SK-N-SH (cell line): ENCODE data around the gene PROSER1. TPM values are rescaled to one million over a fixed set of nuclear protein-coding genes. Genes with fewer than 3 reads are reported as not detected.

Experiments
- CTCF ChIA-PET: fragments of 300-600, 350-600 bp; formaldehyde crosslinking; extraction: SDS; loops from one replicate; lab custom pipeline; 2021; lab: Yijun Ruan, JAX
- POLR2A ChIA-PET: fragments of 350-600 bp; sonication (Branson Sonifier 250); formaldehyde crosslinking; extraction: SDS; loops from one replicate; lab custom pipeline; 2020; ENCODE audit warnings: antibody characterized with exemption, inconsistent platforms; lab: Yijun Ruan, JAX
- DNase-seq: peaks from one replicate; pipeline ENCODE4 v3.0.0; 2012
- H2AFZ ChIP-seq: fragments of 200-600 bp; sonication (generic); 2 replicates; pipeline ENCODE4 v1.8.1; 2016; ENCODE audit warnings: antibody characterized with exemption, mild to moderate bottlenecking, low read depth
- H3F3A ChIP-seq: fragments of 200-600 bp; sonication (generic); replicated peaks from 2 replicates; pipeline ENCODE3; 2016; ENCODE audit warnings: antibody characterized with exemption, mild to moderate bottlenecking; ENCODE audit not compliant: insufficient read depth
- H3K27ac ChIP-seq, 2 experiments: fragments of 200-500 bp in 1 of 2; fragments of 200-600 bp in 1 of 2; sonication (Bioruptor generic) in 1 of 2; sonication (generic), shearing (Covaris generic) in 1 of 2; 2 replicates each; pipeline versions ENCODE4 v1.5.1 to v1.6.1; 2014 to 2016; ENCODE audit warnings: low read depth in 2 of 2, inconsistent platforms in 1 of 2, low read length in 1 of 2, mild to moderate bottlenecking in 1 of 2, mixed read lengths in 1 of 2
- H3K27me3 ChIP-seq: fragments of 200-600 bp; sonication (generic), shearing (Covaris generic); 2 replicates; pipeline ENCODE4 v1.6.1; 2016; ENCODE audit warnings: mixed run types; ENCODE audit not compliant: insufficient read depth
- H3K36me3 ChIP-seq, 2 experiments: fragments of 200-500 bp in 1 of 2; fragments of 200-600 bp in 1 of 2; sonication (Bioruptor generic) in 1 of 2; sonication (generic) in 1 of 2; replicated peaks in 1 of 2; 2 replicates each; pipeline versions ENCODE3 to v1.5.1; 2014 to 2016; ENCODE audit warnings: low read length in 1 of 2, mild to moderate bottlenecking in 1 of 2; ENCODE audit not compliant: insufficient read depth in 2 of 2, control insufficient read depth in 1 of 2
- H3K4me1 ChIP-seq, 2 experiments: fragments of 200-500 bp in 1 of 2; fragments of 200-600 bp in 1 of 2; sonication (Bioruptor generic) in 1 of 2; sonication (generic), shearing (Covaris generic) in 1 of 2; 2 replicates each; pipeline versions ENCODE4 v1.5.1 to v1.6.1; 2014 to 2016; ENCODE audit warnings: low read depth in 1 of 2, low read length in 1 of 2, mixed run types in 1 of 2; ENCODE audit not compliant: insufficient read depth in 2 of 2, control insufficient read depth in 1 of 2
- H3K4me2 ChIP-seq: fragments of 200-600 bp; sonication (generic), shearing (Covaris generic); 2 replicates; pipeline ENCODE4 v1.6.1; 2017; ENCODE audit warnings: mixed run types
- H3K4me3 ChIP-seq, 2 experiments: fragments of 200-500 bp in 1 of 2; fragments of 200-600 bp in 1 of 2; sonication (Bioruptor generic) in 1 of 2; sonication (generic), shearing (Covaris generic) in 1 of 2; 2 replicates each; pipeline versions ENCODE4 v1.5.1 to v1.8.1; 2014 to 2016; ENCODE audit warnings: low read depth in 2 of 2, inconsistent platforms in 1 of 2, low read length in 1 of 2, mild to moderate bottlenecking in 1 of 2, mixed read lengths in 1 of 2, moderate library complexity in 1 of 2
- H3K79me2 ChIP-seq: fragments of 200-600 bp; sonication (generic); 2 replicates; pipeline ENCODE4 v1.8.1; 2017; ENCODE audit warnings: mild to moderate bottlenecking; ENCODE audit not compliant: insufficient read depth
- H3K9ac ChIP-seq: fragments of 200-600 bp; sonication (generic); 2 replicates; pipeline ENCODE4 v1.6.1; 2017; ENCODE audit warnings: mixed run types
- H3K9me2 ChIP-seq: fragments of 200-600 bp; sonication (generic); 2 replicates; pipeline ENCODE4 v1.6.1; 2017; ENCODE audit warnings: mixed run types
- H3K9me3 ChIP-seq: fragments of 200-600 bp; sonication (generic); 2 replicates; pipeline ENCODE4 v1.6.1; 2017; ENCODE audit warnings: mixed run types, mild to moderate bottlenecking, moderate library complexity
- H4K20me1 ChIP-seq: fragments of 200-600 bp; sonication (generic); 2 replicates; pipeline ENCODE4 v1.6.1; 2017; ENCODE audit warnings: mild to moderate bottlenecking, mixed run types; ENCODE audit not compliant: insufficient read depth
- CHD2 ChIP-seq: fragments of 150-350 bp; IDR thresholded peaks from 2 replicates; pipeline ENCODE4 v1.6.1; 2018; ENCODE audit warnings: low read length; ENCODE audit not compliant: partially characterized antibody
- EP300 ChIP-seq, 2 experiments: IDR thresholded peaks; 2 replicates each; pipeline versions ENCODE4 v1.4.0 to v1.6.1; 2012; ENCODE audit warnings: borderline replicate concordance in 1 of 2, low read depth in 1 of 2, low read length in 1 of 2
- EZH2phosphoT487 ChIP-seq: fragments of 200-600 bp; sonication (generic); IDR thresholded peaks from 2 replicates; pipeline ENCODE4 v1.6.1; 2017; ENCODE audit warnings: low read depth, mixed run types, mild to moderate bottlenecking, antibody characterized with exemption, moderate library complexity, borderline replicate concordance
- FOSL2 ChIP-seq: IDR thresholded peaks from 2 replicates; pipeline ENCODE4 v1.4.0; 2012; ENCODE audit warnings: low read depth, mild to moderate bottlenecking, moderate library complexity, borderline replicate concordance
- GABPA ChIP-seq: IDR thresholded peaks from 2 replicates; pipeline ENCODE4 v1.4.0; 2012; ENCODE audit warnings: low read depth, mild to moderate bottlenecking
- IRF3 ChIP-seq: fragments of 150-350 bp; IDR thresholded peaks from 2 replicates; pipeline ENCODE4 v1.6.1; 2016; ENCODE audit warnings: mild to moderate bottlenecking, low read depth, low read length
- MXI1 ChIP-seq: IDR thresholded peaks from 2 replicates; pipeline ENCODE4 v1.6.1; 2012; ENCODE audit warnings: mild to moderate bottlenecking, low read depth, low read length, improper control_type of control experiment
- NRF1 ChIP-seq: IDR thresholded peaks from 2 replicates; pipeline ENCODE4 v1.6.1; 2012; ENCODE audit warnings: low read depth, mild to moderate bottlenecking, low read length
- RAD21 ChIP-seq: IDR thresholded peaks from 2 replicates; pipeline ENCODE4 v1.6.1; 2012; ENCODE audit warnings: mild to moderate bottlenecking, low read length
- RCOR1 ChIP-seq: fragments of 150-350 bp; IDR thresholded peaks from 2 replicates; pipeline ENCODE4 v1.6.1; 2017; ENCODE audit warnings: antibody characterized with exemption, low read length
- RXRA ChIP-seq: IDR thresholded peaks from 2 replicates; pipeline ENCODE4 v1.4.0; 2012; ENCODE audit warnings: low read depth, mild to moderate bottlenecking, borderline replicate concordance
- TAF1 ChIP-seq: IDR thresholded peaks from 2 replicates; pipeline ENCODE4 v1.6.1; 2012; ENCODE audit warnings: low read depth, mild to moderate bottlenecking, low read length, moderate library complexity, borderline replicate concordance
- TCF12 ChIP-seq: IDR thresholded peaks from 2 replicates; pipeline ENCODE4 v1.4.0; 2012
- polyA plus RNA-seq, 3 experiments: library from polyadenylated mRNA; depleted of rRNA; stranded (reverse); fragments of >200 nt; gene quantifications; 2 replicates each; pipeline ENCODE4 v1.2.3, GENCODE V29; 2012
- TF ChIP-seq, protein P1 (sequence below): IDR thresholded peaks from 2 replicates; pipeline ENCODE4 v1.4.0; 2012; ENCODE audit warnings: low read depth, borderline replicate concordance
- TF ChIP-seq, protein P2 (sequence below): IDR thresholded peaks from 2 replicates; pipeline ENCODE4 v1.4.0; 2012; ENCODE audit warnings: low read depth, borderline replicate concordance

PROSER1 gene
- polyA plus RNA-seq, 1 of the 3 experiments (the other 2 are of a cell fraction): 14.8 TPM

GRCh38 chr13:39023761-39024160 is 14.1 kb downstream of the PROSER1 start:
- TF ChIP-seq RAD21 (no peak), IRF3 (no peak), TAF1 (no peak), EZH2phosphoT487 (no peak), RCOR1 (no peak), NRF1 (no peak), MXI1 (no peak), EP300 (IDR thresholded peaks at IDR 0.05; ENCODE audit: borderline replicate concordance in 1 of 2, low read depth in 1 of 2, low read length in 1 of 2) (no peak), FOSL2 (no peak), TCF12 (no peak), GABPA (no peak), CHD2 (no peak), RXRA (no peak)
- TF ChIP-seq, protein P1, sequence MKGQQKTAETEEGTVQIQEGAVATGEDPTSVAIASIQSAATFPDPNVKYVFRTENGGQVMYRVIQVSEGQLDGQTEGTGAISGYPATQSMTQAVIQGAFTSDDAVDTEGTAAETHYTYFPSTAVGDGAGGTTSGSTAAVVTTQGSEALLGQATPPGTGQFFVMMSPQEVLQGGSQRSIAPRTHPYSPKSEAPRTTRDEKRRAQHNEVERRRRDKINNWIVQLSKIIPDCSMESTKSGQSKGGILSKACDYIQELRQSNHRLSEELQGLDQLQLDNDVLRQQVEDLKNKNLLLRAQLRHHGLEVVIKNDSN: no peak
- TF ChIP-seq, protein P2, sequence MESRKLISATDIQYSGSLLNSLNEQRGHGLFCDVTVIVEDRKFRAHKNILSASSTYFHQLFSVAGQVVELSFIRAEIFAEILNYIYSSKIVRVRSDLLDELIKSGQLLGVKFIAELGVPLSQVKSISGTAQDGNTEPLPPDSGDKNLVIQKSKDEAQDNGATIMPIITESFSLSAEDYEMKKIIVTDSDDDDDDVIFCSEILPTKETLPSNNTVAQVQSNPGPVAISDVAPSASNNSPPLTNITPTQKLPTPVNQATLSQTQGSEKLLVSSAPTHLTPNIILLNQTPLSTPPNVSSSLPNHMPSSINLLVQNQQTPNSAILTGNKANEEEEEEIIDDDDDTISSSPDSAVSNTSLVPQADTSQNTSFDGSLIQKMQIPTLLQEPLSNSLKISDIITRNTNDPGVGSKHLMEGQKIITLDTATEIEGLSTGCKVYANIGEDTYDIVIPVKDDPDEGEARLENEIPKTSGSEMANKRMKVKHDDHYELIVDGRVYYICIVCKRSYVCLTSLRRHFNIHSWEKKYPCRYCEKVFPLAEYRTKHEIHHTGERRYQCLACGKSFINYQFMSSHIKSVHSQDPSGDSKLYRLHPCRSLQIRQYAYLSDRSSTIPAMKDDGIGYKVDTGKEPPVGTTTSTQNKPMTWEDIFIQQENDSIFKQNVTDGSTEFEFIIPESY: no peak
- TF ChIP-seq, all 33 proteins: peak for 0
- Histone ChIP-seq H3K9me3 (no peaks in the 10 kb centered on the region), H3K4me2 (no peak overlapping the region), H3K79me2 (peaks cover 5% of the 10 kb centered on the region), H3K4me1 (no peaks in the 10 kb centered on the region), H3K9me2 (no peaks in the 10 kb centered on the region), H3K9ac (no peak overlapping the region), H3K27me3 (no peaks in the 10 kb centered on the region), H3K4me3 (no peak overlapping the region), H3F3A (peaks cover 4% of the 10 kb centered on the region), H3K27ac (no peak overlapping the region), H3K36me3 (peaks cover 66 to 91% of the 10 kb centered on the region in 2 experiments), H4K20me1 (no peaks in the 10 kb centered on the region), H2AFZ (no peak overlapping the region)
- no peak for DNase-seq
- ChIA-PET CTCF (interaction anchor here (1.5 kb wide), 1 partner anchor 53 kb away, joined by 4 read pairs; no protein-coding TSS in a partner anchor), POLR2A (interaction anchor here (0.9 kb wide), 1 partner anchor 14 kb away, joined by 3 read pairs; the partner anchor contains the start of genes NHLRC3 and PROSER1)
